ENCODE measurements around the gene PHAX. TPM values are rescaled to one million over a fixed set of nuclear protein-coding genes. Genes with fewer than 3 reads are reported as not detected.

Gene PHAX
- total and polyA plus RNA-seq, 10 of the 15 experiments (the other 5 are each of a cell fraction or from before 2014, with no cell fraction given): 28.2 to 88.7 (median 60.3) TPM

- TF ChIP-seq NKRF (conservative IDR thresholded peaks at IDR 0.05) (no peak), IKZF2 (IDR thresholded peaks at IDR 0.05) (no peak), ATF2 (IDR thresholded peaks at IDR 0.05; ENCODE audit: low read length) (no peak), FOXK2 (IDR thresholded peaks at IDR 0.05) (no peak), USF2 (IDR thresholded peaks at IDR 0.05; ENCODE audit: borderline replicate concordance, low read depth, low read length) (no peak), PAX8 (IDR thresholded peaks at IDR 0.05) (no peak)
Measured at GRCh38 chr5:126587551-126588390, 13.0 kb upstream of the PHAX start (continued).

Measured in GM12878 (cell line).